ENCODE data around the gene FGGY. TPM values are rescaled to one million over a fixed set of nuclear protein-coding genes. Genes with fewer than 3 reads are reported as not detected.
A peak's percentile ranks its signal among the peaks of the same experiment; 100 is the strongest.

FGGY gene
- total RNA-seq, 1 donor from 2014 or later: 16.4 TPM

- H3K9me3 Mint-ChIP-seq: no peaks in the 10 kb centered on the region
- no peaks in the 10 kb centered on the region for H3K27me3 Mint-ChIP-seq (ENCODE audit: low read depth)
- TF ChIP-seq CTCF (conservative IDR thresholded peaks at IDR 0.05): no peak
- DNase-seq (ENCODE audit: low read depth, low spot score): no peak
- peaks cover 23% of the 10 kb centered on the region for H3K4me1 Mint-ChIP-seq
- peak overlapping the region; percentile 78 for H3K27ac Mint-ChIP-seq (ENCODE audit: unreplicated experiment)
- no peaks in the 10 kb centered on the region for H3K36me3 Mint-ChIP-seq (ENCODE audit: low read depth)
- no peak overlapping the region for H3K4me3 Mint-ChIP-seq
Observed at GRCh38 chr1:59446257-59446901, 149.5 kb downstream of the FGGY start.

- Mint-ChIP-seq H3K9me3 (no peaks in the 10 kb centered on the region), H3K4me1 (peaks cover 6% of the 10 kb centered on the region), H3K4me3 (no peak overlapping the region), H3K27me3 (ENCODE audit: low read depth) (no peaks in the 10 kb centered on the region), H3K36me3 (ENCODE audit: low read depth) (no peaks in the 10 kb centered on the region), H3K27ac (ENCODE audit: unreplicated experiment) (no peak overlapping the region)
- no peak for DNase-seq (ENCODE audit: low read depth, low spot score)
- TF ChIP-seq CTCF (conservative IDR thresholded peaks at IDR 0.05): no peak
Observed at GRCh38 chr1:59452026-59452425, 155.1 kb downstream of the FGGY start.

GRCh38 chr1:59452559-59452958 is 155.7 kb downstream of the FGGY start:
- H3K27ac Mint-ChIP-seq (ENCODE audit: unreplicated experiment): no peak overlapping the region

GRCh38 chr1:59453297-59453968 is 156.5 kb downstream of the FGGY start:
- Mint-ChIP-seq H3K36me3 (ENCODE audit: low read depth) (no peaks in the 10 kb centered on the region), H3K27ac (ENCODE audit: unreplicated experiment) (no peak overlapping the region), H3K9me3 (no peaks in the 10 kb centered on the region), H3K4me1 (no peaks in the 10 kb centered on the region), H3K27me3 (ENCODE audit: low read depth) (no peaks in the 10 kb centered on the region), H3K4me3 (no peak overlapping the region)
- DNase-seq (ENCODE audit: low read depth, low spot score): no peak
- TF ChIP-seq CTCF (conservative IDR thresholded peaks at IDR 0.05): no peak

More at GRCh38 chr1:59452559-59452958, 155.7 kb downstream of the FGGY start:
- no peak overlapping the region for H3K4me3 Mint-ChIP-seq
- H3K4me1 Mint-ChIP-seq: peaks cover under 1% of the 10 kb centered on the region
- no peak for TF ChIP-seq CTCF (conservative IDR thresholded peaks at IDR 0.05)
- no peaks in the 10 kb centered on the region for H3K9me3 Mint-ChIP-seq
- no peaks in the 10 kb centered on the region for H3K27me3 Mint-ChIP-seq (ENCODE audit: low read depth)
- DNase-seq (ENCODE audit: low read depth, low spot score): no peak
- no peaks in the 10 kb centered on the region for H3K36me3 Mint-ChIP-seq (ENCODE audit: low read depth)

GRCh38 chr1:59455206-59455605 is 158.3 kb downstream of the FGGY start:
- TF ChIP-seq CTCF (conservative IDR thresholded peaks at IDR 0.05): no peak
- Mint-ChIP-seq H3K4me3 (no peak overlapping the region), H3K4me1 (no peaks in the 10 kb centered on the region), H3K27ac (ENCODE audit: unreplicated experiment) (no peak overlapping the region), H3K36me3 (ENCODE audit: low read depth) (peaks cover 6% of the 10 kb centered on the region), H3K27me3 (ENCODE audit: low read depth) (no peaks in the 10 kb centered on the region), H3K9me3 (peaks cover 3% of the 10 kb centered on the region)
- DNase-seq (ENCODE audit: low read depth, low spot score): no peak

Data from neural crest cell (in vitro differentiated cells).